ENCODE data around the gene GID8.
"Not testable (repeated sequence)": the region's sequence is repeated elsewhere in the genome, so short reads cannot be mapped to it uniquely, and the experiment has no call there.

The GID8 gene

GRCh38 chr20:62953839-62954703 is 16.1 kb downstream of the GID8 start:
- in situ Hi-C loops (cut with HindIII; ENCODE audit: low sequenced_read_pairs): no loop called here

- in situ Hi-C loops (cut with HindIII; ENCODE audit: low sequenced_read_pairs): no loop called here
These were observed 17.8 kb downstream of the GID8 start for GRCh38 chr20:62955519-62956386.

- in situ Hi-C loops (cut with HindIII; ENCODE audit: low sequenced_read_pairs): no loop called here
These were observed 18.6 kb downstream of the GID8 start for GRCh38 chr20:62956387-62957135.

- in situ Hi-C loops (cut with HindIII; ENCODE audit: low sequenced_read_pairs): no loop called here
These were observed 19.5 kb downstream of the GID8 start for GRCh38 chr20:62957136-62958117.

GRCh38 chr20:62958388-62959100 is 20.6 kb downstream of the GID8 start:
- in situ Hi-C loops (cut with HindIII; ENCODE audit: low sequenced_read_pairs): no loop called here

GRCh38 chr20:62959101-62959971 is 21.4 kb downstream of the GID8 start:
- in situ Hi-C loops (cut with HindIII; ENCODE audit: low sequenced_read_pairs): no loop called here

GRCh38 chr20:62959998-62960436 is 22.1 kb downstream of the GID8 start:
- in situ Hi-C loops (cut with HindIII; ENCODE audit: low sequenced_read_pairs): no loop called here

GRCh38 chr20:62960446-62961309 is 22.7 kb downstream of the GID8 start:
- in situ Hi-C loops (cut with HindIII; ENCODE audit: low sequenced_read_pairs): not testable (repeated sequence)

- in situ Hi-C loops (cut with HindIII; ENCODE audit: low sequenced_read_pairs): no loop called here
These were observed 23.4 kb downstream of the GID8 start for GRCh38 chr20:62961310-62961783.

GRCh38 chr20:62961799-62962198 is 23.9 kb downstream of the GID8 start:
- in situ Hi-C loops (cut with HindIII; ENCODE audit: low sequenced_read_pairs): no loop called here

- in situ Hi-C loops (cut with HindIII; ENCODE audit: low sequenced_read_pairs): no loop called here
These were observed 24.4 kb downstream of the GID8 start for GRCh38 chr20:62962221-62962879.

- in situ Hi-C loops (cut with HindIII; ENCODE audit: low sequenced_read_pairs): no loop called here
These were observed 25.1 kb downstream of the GID8 start for GRCh38 chr20:62962891-62963613.

GRCh38 chr20:62963614-62964397 is 25.9 kb downstream of the GID8 start:
- in situ Hi-C loops (cut with HindIII; ENCODE audit: low sequenced_read_pairs): no loop called here

- in situ Hi-C loops (cut with HindIII; ENCODE audit: low sequenced_read_pairs): no loop called here
These were observed 26.8 kb downstream of the GID8 start for GRCh38 chr20:62964700-62965099.

GRCh38 chr20:62965363-62965771 is 27.4 kb downstream of the GID8 start:
- in situ Hi-C loops (cut with HindIII; ENCODE audit: low sequenced_read_pairs): no loop called here
